ENCODE results near the gene TVP23A. TPM values are rescaled to one million over a fixed set of nuclear protein-coding genes. Genes with fewer than 3 reads are reported as not detected.

TVP23A gene
- not detected in 2 replicates for total RNA-seq (2014; rRNA removed)
- Bru-seq, nascent RNA, result not detected
- percentile 3 among the genes with signal in this experiment for BruChase-seq, experiment 1, labeled RNA remaining after a 6-hour chase
- not detected for BruChase-seq, experiment 2, labeled RNA remaining after a 2-hour chase
- long read RNA-seq, partial matches to known transcripts, result 0 of 1 reads
- long read RNA-seq, other reads (novel, unspliced or antisense), result 1 of 1 reads

GRCh38 chr16:10817963-10818941 lies at the start of gene TVP23A:
TVP23A (minus strand) TSS chr16:10818794; CDS start chr16:10818493, 301 bp downstream.
- Histone ChIP-seq H3K27ac (ENCODE audit: low read length) (no peak within 1 kb of the TSS), H3F3A (ENCODE audit: low read length, unreplicated experiment) (no peaks in the 10 kb centered on the region), H3K9ac (ENCODE audit: low read length) (no peak within 1 kb of the TSS), H3K4me3 (ENCODE audit: low read length) (no peak within 1 kb of the TSS), H3K4me2 (ENCODE audit: low read length) (no peak within 1 kb of the TSS), H3K27me3 (ENCODE audit: low read length) (no peaks in the 10 kb centered on the region), H3K9me2 (replicated peaks; ENCODE audit: low read length) (no peaks in the 10 kb centered on the region), H3K9me3 (ENCODE audit: low read length) (no peaks in the 10 kb centered on the region), H3K79me2 (ENCODE audit: low read length) (no peaks in the 10 kb centered on the region), H3K4me1 (ENCODE audit: insufficient read depth, low read length) (no peaks in the 10 kb centered on the region), H3K36me3 (ENCODE audit: low read depth, low read length) (no peaks in the 10 kb centered on the region), H2AFZ (ENCODE audit: low read length) (no peak within 1 kb of the TSS), H4K20me1 (ENCODE audit: low read length) (no peaks in the 10 kb centered on the region)
- ChIA-PET POLR2A (ENCODE audit: unreplicated experiment) (no interaction called here), CTCF (no interaction called here)
- BruUV-seq (replicated peaks), result no TSS peak
- DNase-seq (no peak), ATAC-seq (no peak)
- intact Hi-C loops (cut with micrococcal nuclease), result no loop called here
- TF ChIP-seq CTCF (conservative IDR thresholded peaks at IDR 0.05; ENCODE audit: low read depth, low read length) (no peak), EZH2 (IDR thresholded peaks at IDR 0.05; ENCODE audit: low read length, unreplicated experiment) (no peak), EZH2phosphoT487 (IDR thresholded peaks at IDR 0.05; ENCODE audit: borderline replicate concordance, low read length) (no peak)

GRCh38 chr16:10868104-10868595 lies 49.6 kb upstream of the TVP23A start:
- intact Hi-C loops (cut with micrococcal nuclease), result no loop called here
- Histone ChIP-seq H3K27me3 (ENCODE audit: low read length) (no peaks in the 10 kb centered on the region), H3K27ac (ENCODE audit: low read length) (no peak overlapping the region), H3K4me2 (ENCODE audit: low read length) (no peak overlapping the region), H3K9ac (ENCODE audit: low read length) (no peak overlapping the region), H3K9me2 (replicated peaks; ENCODE audit: low read length) (no peaks in the 10 kb centered on the region), H3K79me2 (ENCODE audit: low read length) (no peaks in the 10 kb centered on the region), H3K4me1 (ENCODE audit: insufficient read depth, low read length) (peaks cover 20% of the 10 kb centered on the region), H2AFZ (ENCODE audit: low read length) (no peak overlapping the region), H3K9me3 (ENCODE audit: low read length) (no peaks in the 10 kb centered on the region), H3K36me3 (ENCODE audit: low read depth, low read length) (no peaks in the 10 kb centered on the region), H4K20me1 (ENCODE audit: low read length) (no peaks in the 10 kb centered on the region), H3F3A (ENCODE audit: low read length, unreplicated experiment) (no peaks in the 10 kb centered on the region), H3K4me3 (ENCODE audit: low read length) (no peak overlapping the region)
- no peak for ATAC-seq
- DNase-seq, result no peak
- TF ChIP-seq EZH2 (IDR thresholded peaks at IDR 0.05; ENCODE audit: low read length, unreplicated experiment) (no peak), EZH2phosphoT487 (IDR thresholded peaks at IDR 0.05; ENCODE audit: borderline replicate concordance, low read length) (no peak), CTCF (conservative IDR thresholded peaks at IDR 0.05; ENCODE audit: low read depth, low read length) (no peak)
- no TSS peak for BruUV-seq (replicated peaks)
- ChIA-PET CTCF (no interaction called here), POLR2A (ENCODE audit: unreplicated experiment) (no interaction called here)

Measured in PC-3 (cell line).